CD4-positive, alpha-beta memory T cell (primary cell): ENCODE data around the gene SRSF5. TPM values are rescaled to one million over a fixed set of nuclear protein-coding genes. Genes with fewer than 3 reads are reported as not detected.
"Not testable (repeated sequence)": the region's sequence is repeated elsewhere in the genome, so short reads cannot be mapped to it uniquely, and the experiment has no call there.

ENCODE experiments used
- CTCF ChIA-PET: fragments of 350-600 bp; sonication (Branson Sonifier 250); formaldehyde crosslinking; loops from one replicate; lab custom pipeline; 2021; ENCODE audit warnings: inconsistent platforms; ENCODE audit not compliant: partially characterized antibody; lab: Charles Lee
- POLR2A ChIA-PET: fragments of 350-600 bp; sonication (Branson Sonifier 250); formaldehyde crosslinking; loops from one replicate; lab custom pipeline; 2021; ENCODE audit not compliant: partially characterized antibody; lab: Charles Lee
- DNase-seq, 5 donors: peaks; one replicate each; pipeline versions ENCODE4 v3.0.0 to v3.0.0-alpha.2; 2020 to 2022; ENCODE audit warnings: mixed read lengths in 1 of 5
- H3K27ac ChIP-seq: one replicate; pipeline ENCODE4 v1.7.0; 2013; ENCODE audit warnings: low read depth, low read length
- H3K27me3 ChIP-seq: 2 replicates; pipeline ENCODE4 v1.7.0; 2013; ENCODE audit warnings: mild to moderate bottlenecking, low read length, moderate library complexity; ENCODE audit not compliant: insufficient read depth
- H3K36me3 ChIP-seq: 2 replicates; pipeline ENCODE4 v1.7.0; 2013; ENCODE audit warnings: mild to moderate bottlenecking, low read length, moderate library complexity; ENCODE audit not compliant: insufficient read depth
- H3K4me1 ChIP-seq: 2 replicates; pipeline ENCODE4 v1.7.0; 2013; ENCODE audit warnings: mild to moderate bottlenecking, low read length, moderate library complexity; ENCODE audit not compliant: insufficient read depth
- H3K4me3 ChIP-seq, 2 donors: one replicate each; pipeline ENCODE4 v1.7.0; 2013; ENCODE audit warnings: low read length in 2 of 2, mild to moderate bottlenecking in 1 of 2
- H3K9me3 ChIP-seq, 2 donors: one replicate each; pipeline ENCODE4 v1.7.0; 2013; ENCODE audit warnings: low read length in 2 of 2, control low read depth in 1 of 2; ENCODE audit not compliant: control insufficient read depth in 1 of 2
- H3K27ac Mint-ChIP-seq, 7 donors: one replicate each; pipeline ENCODE4 v1.8.0; 2020 to 2021; ENCODE audit warnings: mixed read lengths in 7 of 7, mild to moderate bottlenecking in 6 of 7, inconsistent platforms in 3 of 7, moderate library complexity in 3 of 7
- H3K27me3 Mint-ChIP-seq, 2 donors: one replicate each; pipeline ENCODE4 v1.8.0; 2020 to 2021; ENCODE audit warnings: mixed read lengths in 2 of 2
- H3K36me3 Mint-ChIP-seq, 2 donors: one replicate each; pipeline ENCODE4 v1.8.0; 2020 to 2021; ENCODE audit warnings: mixed read lengths in 2 of 2, inconsistent platforms in 1 of 2, mild to moderate bottlenecking in 1 of 2
- H3K4me1 Mint-ChIP-seq, 4 donors: one replicate each; pipeline ENCODE4 v1.8.0; 2020 to 2021; ENCODE audit warnings: mixed read lengths in 4 of 4, mild to moderate bottlenecking in 1 of 4
- H3K4me3 Mint-ChIP-seq, 8 donors: one replicate each; pipeline ENCODE4 v1.8.0; 2020 to 2021; ENCODE audit warnings: mixed read lengths in 8 of 8, mild to moderate bottlenecking in 7 of 8, moderate library complexity in 6 of 8, inconsistent platforms in 3 of 8
- H3K9me3 Mint-ChIP-seq, 8 donors: one replicate each; pipeline ENCODE4 v1.8.0; 2020 to 2021; ENCODE audit warnings: mixed read lengths in 8 of 8, mild to moderate bottlenecking in 5 of 8, inconsistent platforms in 3 of 8, moderate library complexity in 1 of 8
- intact Hi-C: fragments of 100-400 bp; cut with micrococcal nuclease; formaldehyde crosslinking; loops from one replicate; pipeline ENCODE4 v1.15.1; 2023
- polyA plus RNA-seq, 2 donors: library from polyadenylated mRNA; unstranded; fragments of 300-500 nt; fragmentation: Illumina TruSeq; gene quantifications; one replicate each; pipeline ENCODE4 v1.2.3, GENCODE V29; 2021
- total RNA-seq, 2 experiments: library from RNA; stranded (reverse); gene quantifications; one replicate each; pipeline ENCODE4 v1.2.3, GENCODE V29; 2021

Gene SRSF5
- total and polyA plus RNA-seq, 4 experiments from 2014 or later = 920 to 1,159 (median 955) TPM

- H3K27me3 Mint-ChIP-seq, DNase-seq, H3K27ac ChIP-seq, H3K36me3 Mint-ChIP-seq, H3K27ac Mint-ChIP-seq, H3K9me3 Mint-ChIP-seq, H3K27me3 ChIP-seq, H3K9me3 ChIP-seq, H3K36me3 ChIP-seq, POLR2A ChIA-PET, H3K4me3 Mint-ChIP-seq, H3K4me3 ChIP-seq: not testable (repeated sequence)
- H3K4me1 ChIP-seq = peaks cover 11% of the 10 kb centered on the region
- intact Hi-C loops = loop anchor here (10.0 kb wide), 1 partner anchor 293 kb away; no protein-coding TSS in a partner anchor
- H3K4me1 Mint-ChIP-seq = peaks cover 6 to 22% (median 18%) of the 10 kb centered on the region in 4 donors
- CTCF ChIA-PET = interaction anchor here (1.1 to 1.6 kb wide), 2 partner anchors 34 to 127 kb away, joined by 4 to 5 read pairs; no protein-coding TSS in a partner anchor
Observed at GRCh38 chr14:69731919-69732598, 34.9 kb upstream of the SRSF5 start.

- H3K27me3 Mint-ChIP-seq, H3K36me3 ChIP-seq, H3K27ac ChIP-seq, H3K9me3 ChIP-seq, POLR2A ChIA-PET, H3K4me3 Mint-ChIP-seq, H3K4me1 ChIP-seq, H3K27me3 ChIP-seq, H3K36me3 Mint-ChIP-seq, H3K4me3 ChIP-seq, H3K27ac Mint-ChIP-seq, DNase-seq, H3K4me1 Mint-ChIP-seq, H3K9me3 Mint-ChIP-seq: not testable (repeated sequence)
- CTCF ChIA-PET = interaction anchor here (0.7 kb wide), 1 partner anchor 215 kb away, joined by 3 read pairs; no protein-coding TSS in a partner anchor
- intact Hi-C loops = loop anchor here (10.0 kb wide), 1 partner anchor 288 kb away; no protein-coding TSS in a partner anchor
Observed at GRCh38 chr14:69736405-69736804, 30.5 kb upstream of the SRSF5 start.

DNA sequence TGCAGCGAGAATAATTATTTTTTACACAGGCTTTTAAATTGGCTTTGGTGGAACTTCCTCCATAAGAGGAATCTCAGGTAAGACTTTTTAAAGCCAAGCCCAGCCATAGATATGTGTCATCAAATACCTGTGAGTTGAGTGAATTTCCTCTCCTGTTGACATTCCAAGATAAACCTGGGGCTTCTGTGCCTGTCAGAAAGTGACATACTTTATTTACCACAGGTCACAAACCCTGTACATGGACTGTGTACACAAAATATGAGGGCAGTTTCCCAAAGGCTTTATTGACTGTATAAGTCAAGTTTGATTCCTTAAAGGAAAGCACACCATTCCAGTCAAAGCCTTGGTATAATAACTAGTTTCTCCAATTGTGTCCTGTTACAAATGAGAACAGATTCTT is 25.9 kb upstream of the SRSF5 start:
- DNase-seq = no peak
- Mint-ChIP-seq H3K4me1 (peaks cover 2 to 4% (median 2%) of the 10 kb centered on the region in 4 donors), H3K4me3 (no peak overlapping the region), H3K27me3 (peaks cover 0 to 2% of the 10 kb centered on the region in 2 donors), H3K36me3 (peaks cover 0 to 3% of the 10 kb centered on the region in 2 donors), H3K9me3 (peaks cover 0 to 10% (median 3%) of the 10 kb centered on the region in 8 donors), H3K27ac (no peak overlapping the region)
- ChIA-PET POLR2A (no interaction called here), CTCF (no interaction called here)
- H3K36me3 ChIP-seq = no peaks in the 10 kb centered on the region
- H3K4me1 ChIP-seq = peaks cover 3% of the 10 kb centered on the region
- intact Hi-C loops = no loop called here
- no peak overlapping the region for H3K4me3 ChIP-seq
- H3K27me3 ChIP-seq = no peaks in the 10 kb centered on the region
- H3K27ac ChIP-seq = no peak overlapping the region
- no peaks in the 10 kb centered on the region for H3K9me3 ChIP-seq

DNA sequence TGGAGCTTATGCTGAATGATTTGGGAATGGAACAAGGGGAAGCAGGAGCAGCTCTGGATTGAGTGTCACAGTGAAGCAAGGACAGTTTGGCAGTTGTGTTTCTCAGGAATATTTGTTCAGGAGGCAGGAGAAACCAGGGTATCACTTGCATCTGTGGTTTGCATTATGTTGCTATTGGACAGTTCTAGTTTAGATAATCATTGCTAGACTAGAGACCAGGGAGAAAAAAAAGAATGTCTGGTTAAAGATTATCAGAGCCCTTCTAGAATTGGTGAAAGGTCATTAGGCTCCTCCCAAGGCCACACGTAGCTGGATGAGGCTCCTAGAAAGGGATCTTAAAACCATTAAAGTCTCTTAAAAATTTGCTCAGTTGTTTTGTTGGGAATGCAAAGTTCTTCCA is 17.0 kb upstream of the SRSF5 start:
- intact Hi-C loops = no loop called here
- H3K36me3 ChIP-seq = no peaks in the 10 kb centered on the region
- no peak overlapping the region for H3K27ac ChIP-seq
- no peaks in the 10 kb centered on the region for H3K27me3 ChIP-seq
- no peaks in the 10 kb centered on the region for H3K36me3 Mint-ChIP-seq
- peak overlapping the region in 1 of 7 donors; percentile 2 for H3K27ac Mint-ChIP-seq
- peaks cover 5% of the 10 kb centered on the region for H3K4me1 ChIP-seq
- no peak for DNase-seq
- no peaks in the 10 kb centered on the region for H3K9me3 Mint-ChIP-seq
- H3K4me3 ChIP-seq = no peak overlapping the region
- H3K27me3 Mint-ChIP-seq = no peaks in the 10 kb centered on the region
- ChIA-PET POLR2A (no interaction called here), CTCF (no interaction called here)
- H3K4me3 Mint-ChIP-seq = no peak overlapping the region
- peaks cover 5 to 8% (median 6%) of the 10 kb centered on the region in 4 donors for H3K4me1 Mint-ChIP-seq
- H3K9me3 ChIP-seq = no peaks in the 10 kb centered on the region

DNA sequence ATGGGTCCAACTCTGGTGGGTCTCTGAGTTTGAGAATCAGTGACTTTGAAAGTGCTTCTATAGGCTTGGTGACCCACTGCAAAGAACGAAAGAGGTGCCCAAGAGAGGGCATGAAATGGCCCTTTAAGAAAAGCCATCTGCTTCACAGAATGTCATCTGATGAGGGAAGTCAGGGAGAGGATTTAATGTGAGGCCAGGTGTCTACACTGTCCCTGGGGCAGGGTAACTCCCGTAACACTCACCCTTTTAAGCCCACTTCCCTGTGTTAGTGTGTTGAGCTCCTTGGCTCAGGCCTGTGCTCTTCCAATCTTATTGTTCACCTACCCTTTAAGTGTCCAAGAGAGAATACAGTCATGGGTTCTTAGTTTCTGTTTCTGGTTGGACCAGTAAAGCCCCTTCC is 16.4 kb upstream of the SRSF5 start:
- Mint-ChIP-seq H3K36me3 (no peaks in the 10 kb centered on the region), H3K4me1 (peaks cover 7 to 14% (median 9%) of the 10 kb centered on the region in 4 donors), H3K27me3 (no peaks in the 10 kb centered on the region), H3K9me3 (no peaks in the 10 kb centered on the region), H3K27ac (no peak overlapping the region), H3K4me3 (no peak overlapping the region)
- no peak overlapping the region for H3K27ac ChIP-seq
- H3K9me3 ChIP-seq = no peaks in the 10 kb centered on the region
- H3K4me3 ChIP-seq = no peak overlapping the region
- intact Hi-C loops = no loop called here
- peaks cover 10% of the 10 kb centered on the region for H3K4me1 ChIP-seq
- POLR2A ChIA-PET = interaction anchor here (1.0 kb wide), 1 partner anchor 26 kb away, joined by 3 read pairs; no protein-coding TSS in a partner anchor
- CTCF ChIA-PET = interaction anchor here (1.3 kb wide), 1 partner anchor 23 kb away, joined by 3 read pairs; no protein-coding TSS in a partner anchor
- no peak for DNase-seq
- no peaks in the 10 kb centered on the region for H3K36me3 ChIP-seq
- H3K27me3 ChIP-seq = no peaks in the 10 kb centered on the region

GRCh38 chr14:69752773-69753172 is 14.2 kb upstream of the SRSF5 start:
- no peaks in the 10 kb centered on the region for H3K9me3 ChIP-seq
- no peak overlapping the region for H3K27ac ChIP-seq
- no peak overlapping the region for H3K4me3 Mint-ChIP-seq
- peaks cover 7 to 12% (median 10%) of the 10 kb centered on the region in 4 donors for H3K4me1 Mint-ChIP-seq
- no peaks in the 10 kb centered on the region for H3K36me3 ChIP-seq
- ChIA-PET POLR2A (no interaction called here), CTCF (no interaction called here)
- peaks cover 14% of the 10 kb centered on the region for H3K4me1 ChIP-seq
- H3K36me3 Mint-ChIP-seq = no peaks in the 10 kb centered on the region
- no peaks in the 10 kb centered on the region for H3K27me3 Mint-ChIP-seq
- H3K27ac Mint-ChIP-seq = no peak overlapping the region
- H3K9me3 Mint-ChIP-seq = no peaks in the 10 kb centered on the region
- no peak for DNase-seq
- H3K27me3 ChIP-seq = no peaks in the 10 kb centered on the region
- no peak overlapping the region for H3K4me3 ChIP-seq
- intact Hi-C loops = no loop called here

DNA sequence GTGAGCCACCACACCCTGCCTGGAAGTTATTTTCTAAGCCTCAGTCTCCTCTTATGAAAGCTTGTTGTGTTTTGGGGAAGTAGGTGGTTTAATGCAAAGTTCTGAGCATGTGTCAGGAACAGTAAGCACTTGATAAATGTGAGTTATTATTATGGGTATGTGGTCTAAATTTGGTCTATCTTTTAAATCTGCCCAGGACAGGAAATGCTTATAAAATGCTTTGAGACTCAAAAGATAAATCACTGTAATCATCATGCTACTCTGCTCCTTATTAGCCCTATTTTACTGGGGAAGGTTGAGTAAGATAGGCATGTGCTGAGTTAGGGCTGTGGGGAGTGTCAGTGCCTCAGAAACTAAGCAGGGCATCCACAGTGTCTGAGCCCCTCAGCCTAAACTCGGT is 13.1 kb upstream of the SRSF5 start:
- intact Hi-C loops = no loop called here
- H3K9me3 Mint-ChIP-seq = no peaks in the 10 kb centered on the region
- H3K27me3 ChIP-seq = no peaks in the 10 kb centered on the region
- CTCF ChIA-PET = no interaction called here
- no peak overlapping the region for H3K27ac ChIP-seq
- H3K4me3 Mint-ChIP-seq = no peak overlapping the region
- POLR2A ChIA-PET = no interaction called here
- no peaks in the 10 kb centered on the region for H3K9me3 ChIP-seq
- no peaks in the 10 kb centered on the region for H3K36me3 ChIP-seq
- H3K36me3 Mint-ChIP-seq = no peaks in the 10 kb centered on the region
- no peaks in the 10 kb centered on the region for H3K27me3 Mint-ChIP-seq
- no peak overlapping the region for H3K4me3 ChIP-seq
- H3K4me1 ChIP-seq = peaks cover 14% of the 10 kb centered on the region
- no peak for DNase-seq
- H3K27ac Mint-ChIP-seq = no peak overlapping the region
- H3K4me1 Mint-ChIP-seq = peaks cover 7 to 12% (median 10%) of the 10 kb centered on the region in 4 donors
